ENCODE results near the gene PTX4.

PTX4 gene

DNA sequence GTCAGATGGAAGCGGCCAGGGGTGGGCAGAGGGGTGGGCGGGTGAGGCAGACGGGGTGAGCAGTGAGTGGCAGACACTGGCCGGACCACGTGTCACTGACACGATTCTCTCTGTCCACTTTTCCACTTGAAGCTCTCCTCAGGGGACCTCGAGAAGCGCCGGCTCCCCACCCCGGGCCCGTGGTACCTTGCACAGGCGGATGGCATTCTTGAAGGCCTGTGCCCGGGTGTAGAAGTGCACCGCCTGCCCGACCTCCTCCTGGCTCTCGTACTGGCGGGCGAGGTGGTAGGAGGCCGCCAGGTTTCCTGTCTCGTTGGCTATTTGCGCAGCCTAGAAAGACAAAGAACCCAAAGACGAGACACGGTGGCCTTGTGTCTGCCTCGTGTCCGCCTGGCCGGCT is 35.6 kb upstream of the PTX4 start:
- in situ Hi-C loops (cut with MboI; ENCODE audit: low sequenced_read_pairs) = no loop called here

GRCh38 chr16:1523581-1524245 is 35.0 kb upstream of the PTX4 start:
- in situ Hi-C loops (cut with MboI; ENCODE audit: low sequenced_read_pairs) = no loop called here

- in situ Hi-C loops (cut with MboI; ENCODE audit: low sequenced_read_pairs) = no loop called here
These were observed 31.7 kb upstream of the PTX4 start for GRCh38 chr16:1520461-1520860.

- in situ Hi-C loops (cut with MboI; ENCODE audit: low sequenced_read_pairs) = no loop called here
These were observed 31.1 kb upstream of the PTX4 start for GRCh38 chr16:1519831-1520230.

- in situ Hi-C loops (cut with MboI; ENCODE audit: low sequenced_read_pairs) = no loop called here
These were observed 29.9 kb upstream of the PTX4 start for GRCh38 chr16:1518626-1519135.

GRCh38 chr16:1514507-1514906 is 25.8 kb upstream of the PTX4 start:
- in situ Hi-C loops (cut with MboI; ENCODE audit: low sequenced_read_pairs) = no loop called here

- in situ Hi-C loops (cut with MboI; ENCODE audit: low sequenced_read_pairs) = no loop called here
These were observed 24.0 kb upstream of the PTX4 start for GRCh38 chr16:1512774-1513173.

- in situ Hi-C loops (cut with MboI; ENCODE audit: low sequenced_read_pairs) = no loop called here
These were observed 23.2 kb upstream of the PTX4 start for GRCh38 chr16:1511662-1512569.

DNA sequence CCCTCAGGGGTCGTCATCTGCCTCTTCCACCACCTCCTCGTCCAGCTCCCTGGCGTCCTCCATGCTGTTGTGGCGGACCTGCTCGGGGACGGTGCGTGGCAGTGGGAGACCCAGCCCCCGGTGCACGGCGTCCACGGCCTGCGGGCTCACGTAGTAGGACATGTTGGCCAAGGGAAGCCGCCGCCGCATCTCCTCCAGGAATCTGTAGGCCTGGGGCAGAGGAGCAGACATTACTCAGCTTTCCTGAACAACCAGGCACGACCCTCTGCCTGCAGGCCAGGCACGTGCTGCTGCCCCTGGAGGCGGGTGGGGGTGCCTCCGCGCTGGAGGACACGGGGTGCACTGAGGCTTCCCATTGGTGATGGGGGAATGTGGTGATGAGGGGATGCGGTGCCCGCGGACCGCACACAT is 22.2 kb upstream of the PTX4 start:
- in situ Hi-C loops (cut with MboI; ENCODE audit: low sequenced_read_pairs) = no loop called here

DNA sequence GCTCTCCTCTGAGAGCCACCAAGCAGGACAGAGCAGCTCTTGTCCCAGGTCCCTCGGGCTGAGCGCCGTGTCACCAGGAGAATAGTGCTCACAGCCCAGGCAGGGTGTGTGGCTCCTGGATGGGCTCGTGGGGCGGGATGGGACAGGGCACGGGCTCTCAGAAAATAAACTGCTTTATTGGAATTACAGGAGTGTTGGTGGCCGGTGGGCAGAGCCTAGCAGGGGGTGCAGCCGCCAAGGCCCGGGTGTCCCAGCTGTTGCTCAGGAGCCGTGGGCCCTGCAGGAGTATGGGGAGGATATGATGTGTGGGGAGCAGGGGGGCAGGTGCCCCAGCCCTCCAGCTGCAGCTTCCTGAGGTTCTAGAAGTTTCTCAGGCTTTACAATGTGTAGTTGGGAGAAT is 21.5 kb upstream of the PTX4 start:
- in situ Hi-C loops (cut with MboI; ENCODE audit: low sequenced_read_pairs) = no loop called here

- in situ Hi-C loops (cut with MboI; ENCODE audit: low sequenced_read_pairs) = no loop called here
These were observed 20.8 kb upstream of the PTX4 start for GRCh38 chr16:1509307-1510221.

DNA sequence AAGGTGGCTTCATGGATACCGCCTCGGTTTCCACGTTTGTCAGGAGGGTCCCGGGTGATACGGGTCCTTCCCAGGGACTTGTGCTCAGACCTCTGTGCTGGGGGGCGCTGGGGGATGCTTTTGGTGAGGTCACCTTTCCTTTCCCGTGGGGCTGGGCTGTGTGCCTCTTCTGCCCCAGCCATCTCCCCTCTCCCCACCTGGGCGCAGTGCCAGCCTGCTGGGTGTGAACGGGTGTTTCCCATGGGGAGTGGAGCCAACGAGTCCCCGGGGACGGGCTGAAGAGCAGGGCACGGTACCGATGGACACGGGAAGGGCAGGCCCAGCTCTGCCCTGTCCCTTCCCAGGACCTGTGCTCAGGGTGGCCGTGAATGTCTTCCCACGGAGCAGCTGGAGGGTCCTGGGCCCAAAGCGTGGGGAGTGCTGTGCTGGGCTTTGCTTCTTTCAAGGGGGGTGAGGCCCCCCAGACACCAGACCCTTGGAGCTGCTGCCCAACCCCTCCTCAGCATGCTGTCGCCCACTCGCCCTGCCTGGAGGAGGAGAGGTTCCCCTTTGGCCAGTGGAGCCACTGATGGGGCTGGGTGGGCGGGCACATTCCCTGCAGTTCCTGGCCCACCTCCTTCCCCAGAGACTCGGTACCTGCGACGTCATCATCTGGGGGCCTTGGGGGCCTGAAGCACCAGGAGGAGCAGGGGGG is 19.9 kb upstream of the PTX4 start:
- in situ Hi-C loops (cut with MboI; ENCODE audit: low sequenced_read_pairs) = no loop called here

DNA sequence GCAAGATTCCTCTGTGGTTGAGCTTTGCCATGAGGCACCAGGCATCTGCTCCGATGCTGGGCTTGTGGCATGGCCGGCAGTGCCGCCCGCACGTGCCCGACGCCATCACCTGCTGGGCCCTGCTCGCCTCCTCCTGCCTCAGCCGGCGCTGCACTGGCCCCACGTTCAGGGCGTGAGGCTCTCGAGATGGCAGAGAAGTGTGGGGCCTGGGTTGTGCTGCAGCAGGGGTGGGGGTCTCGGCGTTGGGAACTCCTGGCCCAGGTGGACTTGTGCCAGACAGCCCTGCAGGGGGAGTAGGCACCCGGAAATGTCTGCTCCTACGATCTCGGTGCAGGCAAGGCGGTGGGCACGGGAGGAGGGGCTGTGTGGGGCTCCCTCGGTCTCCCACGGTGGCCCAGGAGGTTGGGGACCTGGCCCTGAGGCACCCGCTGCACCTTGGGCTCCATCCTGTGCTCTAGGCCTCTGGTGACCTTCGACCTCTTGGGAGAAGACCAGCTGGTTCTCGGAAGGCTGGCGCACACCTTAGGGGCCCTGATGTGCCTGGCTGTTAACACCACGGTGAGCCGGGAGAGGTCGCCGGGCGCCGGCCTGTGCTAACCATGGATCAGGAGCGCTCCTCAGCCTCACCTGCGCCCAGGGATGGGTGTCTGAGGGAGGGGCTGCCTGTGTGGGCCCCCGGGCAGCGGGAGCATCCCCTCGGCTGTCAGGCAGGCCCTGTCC is 17.9 kb upstream of the PTX4 start:
- in situ Hi-C loops (cut with MboI; ENCODE audit: low sequenced_read_pairs) = no loop called here

- in situ Hi-C loops (cut with MboI; ENCODE audit: low sequenced_read_pairs) = no loop called here
These were observed 17.2 kb upstream of the PTX4 start for GRCh38 chr16:1505912-1506311.

GRCh38 chr16:1505073-1505844 is 16.5 kb upstream of the PTX4 start:
- in situ Hi-C loops (cut with MboI; ENCODE audit: low sequenced_read_pairs) = no loop called here

- in situ Hi-C loops (cut with MboI; ENCODE audit: low sequenced_read_pairs) = no loop called here
These were observed 14.6 kb upstream of the PTX4 start for GRCh38 chr16:1503110-1503955.

DNA sequence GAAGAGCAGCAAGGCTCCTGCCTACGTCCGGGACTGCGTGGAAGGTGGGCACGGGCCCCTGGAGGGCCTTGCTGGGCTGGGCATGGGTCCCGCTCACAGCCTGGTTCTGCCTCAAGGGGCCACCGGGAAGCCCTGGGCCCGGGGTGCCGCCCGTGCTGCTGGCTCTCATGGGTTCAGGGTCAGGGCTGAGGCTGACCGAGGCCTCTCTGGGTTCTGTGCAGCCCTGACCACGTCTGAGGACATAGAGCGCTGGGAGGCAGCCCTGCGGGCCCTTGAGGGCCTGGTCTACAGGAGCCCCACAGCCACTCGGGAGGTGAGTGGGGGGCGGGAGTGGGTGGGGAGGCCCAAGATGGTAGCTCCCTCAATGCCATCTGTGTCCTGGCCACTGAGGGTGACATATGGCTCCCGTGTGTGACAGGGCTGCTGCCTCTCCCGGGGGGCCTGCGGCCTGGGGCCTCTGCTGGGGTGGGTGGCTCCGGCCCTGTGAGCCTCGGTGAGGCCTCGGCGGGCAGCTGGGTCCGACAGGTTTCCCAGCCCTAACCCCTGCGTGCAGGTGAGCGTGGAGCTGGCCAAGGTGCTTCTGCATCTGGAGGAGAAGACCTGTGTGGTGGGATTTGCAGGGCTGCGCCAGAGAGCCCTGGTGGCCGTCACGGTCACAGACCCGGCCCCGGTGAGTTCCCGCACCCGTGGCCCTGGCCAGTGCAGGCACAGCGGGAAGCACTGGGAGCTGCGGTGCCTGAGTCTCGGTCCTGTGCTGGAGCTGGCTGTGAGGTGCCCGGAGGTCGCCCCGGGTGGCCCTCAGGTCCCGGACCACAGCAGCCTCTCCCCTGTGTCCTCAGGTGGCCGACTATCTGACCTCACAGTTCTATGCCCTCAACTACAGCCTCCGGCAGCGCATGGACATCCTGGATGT is 13.6 kb upstream of the PTX4 start:
- in situ Hi-C loops (cut with MboI; ENCODE audit: low sequenced_read_pairs) = no loop called here

Data from hTERT RPE-1 (cell line).